Measurements from ENCODE around the gene ARHGEF33.

Gene ARHGEF33

GRCh38 chr2:38948387-38948882 is 58.8 kb downstream of the ARHGEF33 start:
- intact Hi-C loops (cut with DNase I) = no loop called here
- DNase-seq = no peak

GRCh38 chr2:38948995-38949394 is 59.3 kb downstream of the ARHGEF33 start:
- no peak for DNase-seq
- intact Hi-C loops (cut with DNase I) = no loop called here

DNA sequence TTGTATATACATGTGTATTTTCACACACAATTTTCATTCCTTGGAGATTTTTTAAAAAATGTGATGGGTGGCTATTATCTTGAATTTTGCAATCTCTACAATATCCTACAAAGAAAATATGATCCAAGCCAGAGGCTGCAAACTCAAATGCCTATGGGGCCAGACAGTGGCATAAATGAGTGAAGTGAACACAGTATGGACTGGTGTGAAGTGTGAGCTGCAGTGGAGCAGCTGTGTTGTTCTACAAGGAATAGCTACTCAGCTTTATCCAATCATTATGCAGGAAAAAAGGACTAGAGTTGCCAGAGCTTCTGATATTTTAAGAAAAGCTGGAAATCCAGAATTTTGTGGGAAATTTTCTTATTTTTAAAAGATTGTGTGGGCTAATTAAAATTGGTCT is 62.1 kb downstream of the ARHGEF33 start:
- intact Hi-C loops (cut with DNase I) = no loop called here
- DNase-seq = no peak

DNA sequence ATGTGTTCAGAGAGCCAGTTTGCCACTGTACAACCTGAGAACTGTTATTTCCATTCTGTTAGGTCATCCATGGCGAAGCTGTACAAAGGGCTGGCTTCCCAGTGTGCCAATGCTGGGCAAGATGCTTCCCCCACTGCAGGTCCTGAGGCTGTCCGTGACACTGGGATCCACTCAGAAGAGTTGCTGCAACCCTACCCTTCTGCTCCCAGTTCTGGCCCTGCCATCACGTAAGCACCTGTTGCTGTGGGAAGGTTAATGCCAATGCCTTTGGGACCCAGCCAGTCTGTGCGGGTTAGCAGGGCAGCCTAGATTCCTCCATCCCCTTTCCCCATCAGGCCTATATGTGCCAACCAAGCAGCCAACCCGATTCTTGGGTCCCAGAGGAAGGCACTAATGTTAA is 68.3 kb downstream of the ARHGEF33 start:
- no peak for DNase-seq
- intact Hi-C loops (cut with DNase I) = no loop called here

GRCh38 chr2:38959466-38959865 is 69.8 kb downstream of the ARHGEF33 start:
- no peak for DNase-seq
- intact Hi-C loops (cut with DNase I) = no loop called here

GRCh38 chr2:38959938-38960608 is 70.4 kb downstream of the ARHGEF33 start:
- intact Hi-C loops (cut with DNase I) = no loop called here
- DNase-seq = peak in 41 of 42 donors; percentile 21 to 81 (median 59)

- DNase-seq = peak in 15 of 42 donors; percentile 6 to 45 (median 19)
- intact Hi-C loops (cut with DNase I) = no loop called here
Measured at GRCh38 chr2:38960609-38961320, 71.1 kb downstream of the ARHGEF33 start.

GRCh38 chr2:38966006-38966405 is 76.3 kb downstream of the ARHGEF33 start:
- intact Hi-C loops (cut with DNase I) = no loop called here
- no peak for DNase-seq

GRCh38 chr2:38966678-38967077 is 77.0 kb downstream of the ARHGEF33 start:
- intact Hi-C loops (cut with DNase I) = no loop called here
- DNase-seq = no peak

GRCh38 chr2:38968021-38968420 is 78.3 kb downstream of the ARHGEF33 start:
- intact Hi-C loops (cut with DNase I) = no loop called here

DNA sequence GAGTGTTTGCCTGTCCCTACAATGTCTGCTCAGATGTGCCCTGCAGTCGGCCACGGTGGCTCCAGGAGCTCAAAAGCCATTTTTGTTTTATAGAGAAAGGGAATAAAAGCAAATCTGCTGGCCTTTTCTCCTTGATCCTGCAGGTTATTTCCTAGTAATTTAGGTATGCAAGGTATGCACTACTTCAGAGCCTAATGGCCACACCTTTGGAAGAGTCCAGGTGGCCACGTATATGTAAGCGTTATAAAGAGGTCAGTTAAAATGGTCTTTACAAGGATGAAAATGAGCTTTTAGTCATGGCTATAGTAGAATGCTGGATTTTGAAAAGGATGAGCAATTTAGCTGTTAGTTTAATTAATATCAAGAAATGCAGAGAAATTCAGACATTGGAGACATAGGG is 81.7 kb downstream of the ARHGEF33 start:
- intact Hi-C loops (cut with DNase I) = no loop called here
- DNase-seq = no peak

More at GRCh38 chr2:38968021-38968420, 78.3 kb downstream of the ARHGEF33 start:
- DNase-seq = no peak

GRCh38 chr2:38973266-38973665 is 83.6 kb downstream of the ARHGEF33 start:
- no peak for DNase-seq
- intact Hi-C loops (cut with DNase I) = no loop called here

DNA sequence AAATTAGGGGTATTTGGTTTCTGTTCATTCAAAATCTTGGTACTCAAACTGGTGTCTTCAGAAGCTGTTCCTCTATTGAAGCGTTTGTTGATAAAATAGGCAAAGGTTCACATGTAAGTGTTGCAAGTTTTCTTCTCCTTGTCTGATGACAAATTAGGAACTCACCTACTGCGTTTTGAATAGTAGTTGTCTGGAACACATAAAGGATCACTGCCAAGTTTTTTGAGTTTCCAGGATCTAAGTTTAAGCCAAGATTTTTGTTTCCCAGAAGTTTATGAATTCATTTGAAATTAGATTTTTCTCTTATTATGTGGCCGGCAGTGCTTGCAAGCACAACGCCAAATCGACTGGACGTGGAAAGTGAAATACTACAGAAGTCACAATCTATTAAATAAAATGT is 85.4 kb downstream of the ARHGEF33 start:
- no peak for DNase-seq
- intact Hi-C loops (cut with DNase I) = no loop called here

- DNase-seq = no peak
- intact Hi-C loops (cut with DNase I) = no loop called here
Measured at GRCh38 chr2:38977047-38977446, 87.4 kb downstream of the ARHGEF33 start.

DNA sequence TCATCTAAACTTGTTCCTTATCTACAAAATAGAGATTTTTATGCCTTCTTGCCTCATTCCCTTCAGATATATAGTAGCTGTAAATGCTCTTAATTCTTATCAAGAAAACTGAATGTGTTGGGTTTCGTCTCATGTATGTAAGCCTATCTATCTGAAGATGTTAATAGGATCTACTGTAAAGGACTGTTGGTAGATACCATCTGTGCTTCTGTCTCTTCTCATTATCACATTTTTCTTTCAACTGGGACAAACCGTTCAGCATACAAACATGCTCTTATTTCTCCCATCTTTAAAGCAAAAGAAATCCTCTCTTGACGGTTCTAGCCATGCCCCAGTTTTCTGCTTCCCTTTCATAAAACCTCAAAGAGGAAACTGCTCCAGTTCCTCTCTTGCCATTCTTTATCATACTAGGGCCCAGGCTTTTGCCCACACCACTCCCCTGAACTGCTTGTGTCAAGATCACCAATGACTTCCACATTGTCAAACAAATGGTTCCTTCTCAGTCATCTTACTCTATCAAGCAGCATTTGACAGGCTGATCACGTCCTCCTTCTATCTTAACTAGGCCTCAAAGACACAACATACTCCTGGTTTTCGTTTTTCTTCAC is 88.7 kb downstream of the ARHGEF33 start:
- intact Hi-C loops (cut with DNase I) = no loop called here
- no peak for DNase-seq

GRCh38 chr2:38978908-38979307 is 89.2 kb downstream of the ARHGEF33 start:
- intact Hi-C loops (cut with DNase I) = no loop called here
- DNase-seq = no peak

DNA sequence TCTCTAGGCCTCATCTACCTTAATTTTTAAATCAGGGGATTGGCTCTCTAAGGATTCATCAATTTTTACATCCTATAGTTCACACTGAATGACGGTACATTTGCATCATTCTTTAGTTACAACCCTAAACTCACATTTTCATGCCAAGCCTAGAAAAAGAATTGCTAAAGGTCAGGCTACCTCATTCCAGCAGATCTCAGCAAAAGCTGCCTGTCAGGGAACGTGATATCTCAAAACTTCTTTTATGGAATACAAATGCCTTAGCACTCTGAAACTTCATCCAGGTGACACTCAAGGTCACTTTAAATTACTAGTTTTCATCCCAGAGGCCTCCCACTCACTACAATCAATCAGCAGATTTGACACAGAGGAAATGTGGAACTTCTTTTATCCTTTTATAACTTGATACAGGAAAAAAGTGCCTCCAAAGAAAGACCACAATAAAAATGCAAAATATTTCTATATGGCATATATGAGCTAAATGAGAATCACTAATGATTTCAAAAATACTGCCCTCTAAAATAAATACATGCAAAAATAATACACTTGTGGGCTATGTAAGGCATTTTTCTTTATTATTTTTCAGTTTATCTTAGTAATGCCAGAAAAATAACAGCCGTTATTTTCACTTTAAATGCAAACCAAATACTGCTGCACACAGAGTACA is 91.5 kb downstream of the ARHGEF33 start:
- intact Hi-C loops (cut with DNase I) = no loop called here
- DNase-seq = no peak

- DNase-seq = no peak
- intact Hi-C loops (cut with DNase I) = no loop called here
Measured at GRCh38 chr2:38981670-38982357, 92.1 kb downstream of the ARHGEF33 start.

GRCh38 chr2:38982498-38982897 is 92.8 kb downstream of the ARHGEF33 start:
- no peak for DNase-seq
- intact Hi-C loops (cut with DNase I) = no loop called here

Data from head of caudate nucleus (tissue), 42 donors.